Endothelial cell of umbilical vein (primary cell): ENCODE results near the gene RNF145. TPM values are rescaled to one million over a fixed set of nuclear protein-coding genes. Genes with fewer than 3 reads are reported as not detected.

ENCODE experiments used
- BruUV-seq: library from RNA; stranded (reverse); fragments of 400-500 nt; replicated peaks from 2 replicates; lab custom pipeline; 2021; lab: Mats Ljungman, UMichigan
- CTCF ChIA-PET: fragments of 300-600, 350-600 bp; sonication (Branson Sonifier 250); formaldehyde crosslinking; loops from one replicate; lab custom pipeline; 2021; ENCODE audit warnings: antibody characterized with exemption, inconsistent platforms; lab: Charles Lee
- POLR2A ChIA-PET: fragments of 300-600, 350-600 bp; sonication (Branson Sonifier 250); formaldehyde crosslinking; loops from one replicate; lab custom pipeline; 2021; ENCODE audit warnings: antibody characterized with exemption, inconsistent platforms; lab: Charles Lee
- DNase-seq: peaks from one replicate; pipeline ENCODE4 v3.0.0-alpha.2; 2011; ENCODE audit warnings: low read depth, low spot score
- FAIRE-seq: peaks from 2 replicates; lab custom pipeline; 2011; peaks lifted over from hg19 to GRCh38; lab: Jason Lieb, UNC
- H2AFZ ChIP-seq: 2 replicates; pipeline ENCODE4 v1.6.0; 2012; ENCODE audit warnings: low read depth, low read length, control low read depth, inconsistent platforms
- H3K27ac ChIP-seq: 2 replicates; pipeline ENCODE4 v1.5.1; 2011; ENCODE audit warnings: low read depth, mild to moderate bottlenecking, control low read depth, low read length, moderate library complexity; ENCODE audit not compliant: insufficient read depth
- H3K27me3 ChIP-seq, 2 experiments: 2 replicates each; pipeline versions ENCODE4 v1.6.0 to v1.6.1; 2011; ENCODE audit warnings: low read length in 2 of 2, mixed read lengths in 1 of 2; ENCODE audit not compliant: control insufficient read depth in 2 of 2, insufficient read depth in 2 of 2
- H3K36me3 ChIP-seq, 2 experiments: 2 replicates in 1 of 2; 3 replicates in 1 of 2; pipeline ENCODE4 v1.5.1; 2011; ENCODE audit warnings: low read length in 2 of 2, mild to moderate bottlenecking in 1 of 2, moderate library complexity in 1 of 2; ENCODE audit not compliant: control insufficient read depth in 2 of 2, insufficient read depth in 2 of 2; ENCODE audit errors: extremely low read depth in 1 of 2
- H3K4me1 ChIP-seq: 3 replicates; pipeline ENCODE4 v1.5.1; 2011; ENCODE audit warnings: mild to moderate bottlenecking, low read length; ENCODE audit not compliant: control insufficient read depth, insufficient read depth; ENCODE audit errors: extremely low read depth
- H3K4me2 ChIP-seq: 2 replicates; pipeline ENCODE4 v1.6.1; 2011; ENCODE audit warnings: low read length, control low read depth, mixed read lengths; ENCODE audit not compliant: insufficient read depth
- H3K4me3 ChIP-seq, 3 experiments: fragments of 200-600 bp in 1 of 3; sonication (generic), shearing (Covaris generic) in 1 of 3; replicated peaks in 1 of 3; 2 replicates each; pipeline ENCODE4 v1.5.1; 2011 to 2016; ENCODE audit warnings: control low read depth in 3 of 3, low read length in 3 of 3, mild to moderate bottlenecking in 2 of 3, inconsistent platforms in 1 of 3, low read depth in 1 of 3, moderate library complexity in 1 of 3; ENCODE audit not compliant: insufficient read depth in 1 of 3
- H3K79me2 ChIP-seq: 2 replicates; pipeline ENCODE4 v1.6.0; 2012; ENCODE audit warnings: low read length, inconsistent platforms; ENCODE audit not compliant: control insufficient read depth, insufficient read depth
- H3K9ac ChIP-seq: replicated peaks from 2 replicates; pipeline ENCODE3; 2011; ENCODE audit warnings: low read length, control low read depth; ENCODE audit not compliant: insufficient read depth; ENCODE audit errors: extremely low read depth
- H3K9me1 ChIP-seq: replicated peaks from 3 replicates; pipeline ENCODE4 v1.6.0; 2011; ENCODE audit warnings: mild to moderate bottlenecking, low read length; ENCODE audit not compliant: control insufficient read depth, insufficient read depth; ENCODE audit errors: extremely low read depth
- H3K9me3 ChIP-seq: replicated peaks from 2 replicates; pipeline ENCODE4 v1.5.1; 2012; ENCODE audit warnings: low read length, inconsistent platforms; ENCODE audit not compliant: control insufficient read depth, insufficient read depth
- H4K20me1 ChIP-seq: replicated peaks from 2 replicates; pipeline ENCODE3; 2011; ENCODE audit warnings: mild to moderate bottlenecking, low read length; ENCODE audit not compliant: control insufficient read depth, insufficient read depth; ENCODE audit errors: extremely low read depth
- CTCF ChIP-seq, 2 donors: IDR thresholded peaks; 1 replicate in 1 of 2; 2 replicates in 1 of 2; pipeline ENCODE4 v1.5.1; 2011; ENCODE audit warnings: low read length in 2 of 2, mild to moderate bottlenecking in 2 of 2, moderate library complexity in 2 of 2, control low read depth in 1 of 2, inconsistent platforms in 1 of 2, low read depth in 1 of 2; ENCODE audit not compliant: insufficient read depth in 1 of 2; ENCODE audit errors: extremely low read depth in 1 of 2
- EZH2 ChIP-seq: IDR thresholded peaks from 2 replicates; pipeline ENCODE4 v1.6.1; 2012; ENCODE audit warnings: borderline replicate concordance, low read depth, mild to moderate bottlenecking, moderate library complexity, low read length, inconsistent platforms; ENCODE audit not compliant: severe bottlenecking
- FOS ChIP-seq: IDR thresholded peaks from 2 replicates; pipeline ENCODE4 v1.6.1; 2011; ENCODE audit warnings: mild to moderate bottlenecking, low read length, moderate library complexity, borderline replicate concordance; ENCODE audit not compliant: insufficient read depth
- GATA2 ChIP-seq: IDR thresholded peaks from 2 replicates; pipeline ENCODE4 v1.7.0; 2011; ENCODE audit warnings: low read depth, mild to moderate bottlenecking, moderate library complexity, mixed read lengths, low read length; ENCODE audit not compliant: insufficient read length, insufficient read depth
- JUN ChIP-seq: IDR thresholded peaks from 2 replicates; pipeline ENCODE4 v1.6.1; 2011; ENCODE audit warnings: borderline replicate concordance, low read depth; ENCODE audit not compliant: insufficient read length, insufficient read depth
- MAX ChIP-seq: IDR thresholded peaks from 2 replicates; pipeline ENCODE4 v1.6.1; 2011; ENCODE audit not compliant: insufficient read depth, insufficient read length
- MYC ChIP-seq: IDR thresholded peaks from one replicate; pipeline ENCODE4 v1.6.1; 2011; ENCODE audit warnings: mild to moderate bottlenecking, low read depth, low read length
- POLR2A ChIP-seq: IDR thresholded peaks from 2 replicates; pipeline ENCODE4 v1.6.1; 2012; ENCODE audit warnings: low read depth, mild to moderate bottlenecking, control low read depth, low read length
- POLR2AphosphoS5 ChIP-seq: IDR thresholded peaks from 2 replicates; pipeline ENCODE4 v1.6.1; 2012; ENCODE audit warnings: low read depth, mild to moderate bottlenecking, control low read depth, low read length, moderate library complexity; ENCODE audit not compliant: insufficient read depth
- dilution Hi-C: fragments of 300-500 bp; cut with MboI; formaldehyde crosslinking; loops from one replicate; pipeline ENCODE4 v1.15.0; 2019; ENCODE audit warnings: low sequenced_read_pairs; ENCODE audit not compliant: extremely low pct_ligation_motif_present
- intact Hi-C: fragments of 100-400 bp; cut with micrococcal nuclease; formaldehyde crosslinking; loops from one replicate; pipeline ENCODE4 v1.10.0; 2022
- polyA plus RNA-seq, 4 experiments: library from polyadenylated mRNA; depleted of rRNA in 3 of 4; stranded (reverse) in 3 of 4; unstranded in 1 of 4; fragments of >200 nt; gene quantifications; 2 replicates each; pipeline versions ENCODE4 v1.2.1 to v1.2.3, GENCODE V29; 2011 to 2012; ENCODE audit warnings: missing spikeins in 1 of 4
- total RNA-seq: library from RNA; stranded (reverse); gene quantifications from 2 replicates; pipeline ENCODE4 v1.2.3, GENCODE V29; 2021

Gene RNF145
- total and polyA plus RNA-seq, 2 donors (not counting 3 experiments of a cell fraction or from before 2014, with no cell fraction given), result 39.4 to 62.3 TPM

GRCh38 chr5:159130871-159131270 lies 78.5 kb downstream of the RNF145 start:
- Histone ChIP-seq H2AFZ (no peak overlapping the region), H3K27me3 (peaks cover 2 to 9% of the 10 kb centered on the region in 2 experiments), H3K9ac (no peak overlapping the region), H3K9me3 (no peaks in the 10 kb centered on the region), H3K4me2 (no peak overlapping the region), H3K27ac (no peak overlapping the region), H3K36me3 (no peaks in the 10 kb centered on the region), H3K4me3 (no peak overlapping the region), H4K20me1 (no peaks in the 10 kb centered on the region), H3K79me2 (no peaks in the 10 kb centered on the region), H3K9me1 (no peaks in the 10 kb centered on the region), H3K4me1 (no peaks in the 10 kb centered on the region)
- ChIA-PET CTCF (interaction anchor here (1.8 to 4.4 kb wide), 3 partner anchors 24 to 956 kb away, joined by 7 to 40 read pairs (median 9); no protein-coding TSS in a partner anchor), POLR2A (no interaction called here)
- intact Hi-C loops (loop anchor here (5.0 kb wide), 2 partner anchors 1134 to 1184 kb away; no protein-coding TSS in a partner anchor), dilution Hi-C loops (loop anchor here (25.0 kb wide), 1 partner anchor 419 kb away; no protein-coding TSS in a partner anchor)
- TF ChIP-seq JUN, result no peak
- TF ChIP-seq CTCF (IDR thresholded peaks at IDR 0.05; ENCODE audit: extremely low read depth in 1 of 2, insufficient read depth in 1 of 2, low read depth in 1 of 2, low read length in 2 of 2), result no peak
- no peak for TF ChIP-seq POLR2A
- TF ChIP-seq GATA2, result no peak
- TF ChIP-seq FOS, result no peak
- TF ChIP-seq EZH2, result no peak
- no peak for TF ChIP-seq MYC
- no peak for TF ChIP-seq MAX
- no peak for TF ChIP-seq POLR2AphosphoS5
- FAIRE-seq (no peak), DNase-seq (no peak)
- BruUV-seq, result no TSS peak
